HUDEP-2 (cell line): Measurements from ENCODE around the gene FNDC3B.
"Not testable (repeated sequence)": the region's sequence is repeated elsewhere in the genome, so short reads cannot be mapped to it uniquely, and the experiment has no call there.

ENCODE experiments used
- DNase-seq, 76 experiments: peaks; one replicate each; lab custom pipeline; 2025; ENCODE audit not compliant: unreplicated experiment in 76 of 76; lab: John Stamatoyannopoulos, UW

FNDC3B gene

GRCh38 chr3:172226831-172227230 lies 187.5 kb downstream of the FNDC3B start:
- DNase-seq: no peak

- no peak for DNase-seq
These were observed 188.1 kb downstream of the FNDC3B start for GRCh38 chr3:172227340-172228035.

GRCh38 chr3:172228036-172228415 lies 188.6 kb downstream of the FNDC3B start:
- DNase-seq: no peak

- no peak for DNase-seq
These were observed 190.1 kb downstream of the FNDC3B start for GRCh38 chr3:172229462-172229861.

GRCh38 chr3:172231318-172231901 lies 192.0 kb downstream of the FNDC3B start:
- DNase-seq: no peak

- no peak for DNase-seq
These were observed 193.3 kb downstream of the FNDC3B start for GRCh38 chr3:172232579-172233212.

GRCh38 chr3:172233474-172234277 lies 194.3 kb downstream of the FNDC3B start:
- DNase-seq: no peak

- no peak for DNase-seq
These were observed 196.3 kb downstream of the FNDC3B start for GRCh38 chr3:172235698-172236097.

- DNase-seq: no peak
These were observed 197.7 kb downstream of the FNDC3B start for GRCh38 chr3:172236771-172237742.

- DNase-seq: peak in 38 of 76 experiments; percentile 1 to 50 (median 10)
These were observed 198.8 kb downstream of the FNDC3B start for GRCh38 chr3:172238188-172238587.

- DNase-seq: no peak
These were observed 199.9 kb downstream of the FNDC3B start for GRCh38 chr3:172239218-172239790.

GRCh38 chr3:172241405-172241804 lies 202.0 kb downstream of the FNDC3B start:
- DNase-seq: no peak

GRCh38 chr3:172242471-172242870 lies 203.1 kb downstream of the FNDC3B start:
- DNase-seq: not testable (repeated sequence)

GRCh38 chr3:172243376-172243775 lies 204.0 kb downstream of the FNDC3B start:
- DNase-seq: not testable (repeated sequence)

GRCh38 chr3:172244011-172244410 lies 204.6 kb downstream of the FNDC3B start:
- no peak for DNase-seq

GRCh38 chr3:172245241-172245640 lies 205.9 kb downstream of the FNDC3B start:
- no peak for DNase-seq

GRCh38 chr3:172246107-172246844 lies 206.9 kb downstream of the FNDC3B start:
- peak in 3 of 76 experiments; percentile 1 to 14 (median 3) for DNase-seq

GRCh38 chr3:172247525-172248274 lies 208.3 kb downstream of the FNDC3B start:
- no peak for DNase-seq
